ENCODE results near the gene TGFB1I1.

TGFB1I1 gene

GRCh38 chr16:31486045-31486444 is 14.1 kb downstream of the TGFB1I1 start:
- no peak overlapping the region for H3K4me2 ChIP-seq (ENCODE audit: low read length)
- peaks cover 10% of the 10 kb centered on the region for H3K27me3 ChIP-seq (ENCODE audit: low read depth, low read length)
- peaks cover 3% of the 10 kb centered on the region for H3K36me3 ChIP-seq (replicated peaks; ENCODE audit: low read depth, low read length)
- no peak overlapping the region for H2AFZ ChIP-seq (ENCODE audit: low read depth, low read length)
- H3K79me2 ChIP-seq (ENCODE audit: low read length): no peaks in the 10 kb centered on the region
- no peak overlapping the region for H3K4me3 ChIP-seq (ENCODE audit: low read length)
- no peaks in the 10 kb centered on the region for H3K9me3 ChIP-seq (ENCODE audit: insufficient read depth, low read length)
- TF ChIP-seq CTCF (IDR thresholded peaks at IDR 0.05; ENCODE audit: low read depth, low read length) (no peak), EZH2phosphoT487 (IDR thresholded peaks at IDR 0.05; ENCODE audit: low read depth) (no peak)
- H4K20me1 ChIP-seq (ENCODE audit: insufficient read depth, low read length): no peaks in the 10 kb centered on the region
- no peak overlapping the region for H3K9ac ChIP-seq (ENCODE audit: low read length)
- no peak overlapping the region for H3K27ac ChIP-seq (ENCODE audit: low read length)
- no peaks in the 10 kb centered on the region for H3K4me1 ChIP-seq (ENCODE audit: low read length)

GRCh38 chr16:31487071-31487719 is 15.2 kb downstream of the TGFB1I1 start:
- no peaks in the 10 kb centered on the region for H3K9me3 ChIP-seq (ENCODE audit: insufficient read depth, low read length)
- H3K27ac ChIP-seq (ENCODE audit: low read length): no peak overlapping the region
- H3K36me3 ChIP-seq (replicated peaks; ENCODE audit: low read depth, low read length): peaks cover 3% of the 10 kb centered on the region
- H3K4me2 ChIP-seq (ENCODE audit: low read length): no peak overlapping the region
- H3K9ac ChIP-seq (ENCODE audit: low read length): no peak overlapping the region
- no peaks in the 10 kb centered on the region for H4K20me1 ChIP-seq (ENCODE audit: insufficient read depth, low read length)
- TF ChIP-seq CTCF (IDR thresholded peaks at IDR 0.05; ENCODE audit: low read depth, low read length): no peak
- no peak for TF ChIP-seq EZH2phosphoT487 (IDR thresholded peaks at IDR 0.05; ENCODE audit: low read depth)
- H3K4me1 ChIP-seq (ENCODE audit: low read length): no peaks in the 10 kb centered on the region
- no peak overlapping the region for H2AFZ ChIP-seq (ENCODE audit: low read depth, low read length)
- H3K79me2 ChIP-seq (ENCODE audit: low read length): no peaks in the 10 kb centered on the region
- peaks cover 6% of the 10 kb centered on the region for H3K27me3 ChIP-seq (ENCODE audit: low read depth, low read length)
- H3K4me3 ChIP-seq (ENCODE audit: low read length): no peak overlapping the region

GRCh38 chr16:31487720-31488467 is 15.9 kb downstream of the TGFB1I1 start:
- Histone ChIP-seq H3K9me3 (ENCODE audit: insufficient read depth, low read length) (no peaks in the 10 kb centered on the region), H3K4me2 (ENCODE audit: low read length) (no peak overlapping the region), H4K20me1 (ENCODE audit: insufficient read depth, low read length) (no peaks in the 10 kb centered on the region), H3K27ac (ENCODE audit: low read length) (no peak overlapping the region), H3K4me1 (ENCODE audit: low read length) (no peaks in the 10 kb centered on the region), H3K27me3 (ENCODE audit: low read depth, low read length) (no peaks in the 10 kb centered on the region; the same call in 1 of the 2 replicates), H3K4me3 (ENCODE audit: low read length) (no peak overlapping the region), H3K36me3 (replicated peaks; ENCODE audit: low read depth, low read length) (peaks cover 7% of the 10 kb centered on the region), H2AFZ (ENCODE audit: low read depth, low read length) (no peak overlapping the region), H3K79me2 (ENCODE audit: low read length) (no peaks in the 10 kb centered on the region), H3K9ac (ENCODE audit: low read length) (no peak overlapping the region)
- TF ChIP-seq CTCF (IDR thresholded peaks at IDR 0.05; ENCODE audit: low read depth, low read length) (no peak), EZH2phosphoT487 (IDR thresholded peaks at IDR 0.05; ENCODE audit: low read depth) (no peak)

GRCh38 chr16:31488468-31489297 is 16.7 kb downstream of the TGFB1I1 start:
- no peak for TF ChIP-seq CTCF (IDR thresholded peaks at IDR 0.05; ENCODE audit: low read depth, low read length)
- no peak for TF ChIP-seq EZH2phosphoT487 (IDR thresholded peaks at IDR 0.05; ENCODE audit: low read depth)
- H3K36me3 ChIP-seq (replicated peaks; ENCODE audit: low read depth, low read length): peaks cover 13% of the 10 kb centered on the region
- H3K79me2 ChIP-seq (ENCODE audit: low read length): no peaks in the 10 kb centered on the region
- no peak overlapping the region for H3K27ac ChIP-seq (ENCODE audit: low read length)
- no peak overlapping the region for H2AFZ ChIP-seq (ENCODE audit: low read depth, low read length)
- H3K9me3 ChIP-seq (ENCODE audit: insufficient read depth, low read length): no peaks in the 10 kb centered on the region
- H3K4me3 ChIP-seq (ENCODE audit: low read length): no peak overlapping the region
- no peaks in the 10 kb centered on the region for H4K20me1 ChIP-seq (ENCODE audit: insufficient read depth, low read length)
- no peaks in the 10 kb centered on the region for H3K4me1 ChIP-seq (ENCODE audit: low read length)
- no peak overlapping the region for H3K9ac ChIP-seq (ENCODE audit: low read length)
- no peaks in the 10 kb centered on the region for H3K27me3 ChIP-seq (ENCODE audit: low read depth, low read length)
- H3K4me2 ChIP-seq (ENCODE audit: low read length): no peak overlapping the region
